Measurements from ENCODE around the gene COL4A5.

DNA sequence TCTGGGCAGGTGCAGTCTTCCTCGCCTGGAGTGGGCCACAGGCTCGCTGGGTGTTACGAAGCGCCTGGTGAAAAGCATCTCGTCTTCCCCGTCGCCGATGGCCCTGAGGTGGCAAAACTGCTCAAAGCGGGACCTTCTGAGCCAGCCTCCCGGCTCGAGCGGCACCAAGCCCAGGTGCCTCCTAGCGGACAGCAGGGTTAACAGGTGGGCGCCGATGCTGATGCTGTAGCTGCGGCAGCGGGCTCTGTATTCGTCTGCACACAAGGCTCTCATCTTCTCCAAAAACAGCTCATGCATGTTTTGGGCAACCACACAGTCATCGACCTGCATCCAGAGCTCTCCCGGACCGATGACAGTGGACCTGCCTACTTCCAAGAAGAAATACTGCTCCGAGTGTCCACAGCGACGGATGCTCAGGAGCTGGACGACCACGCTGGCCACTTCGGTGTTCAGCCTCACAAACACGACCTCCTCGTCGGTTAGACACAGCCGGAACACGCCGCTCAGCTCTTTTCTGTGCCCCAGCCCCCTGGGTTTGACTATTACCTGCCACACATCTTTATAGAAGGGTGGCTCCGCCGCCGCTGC, 295.5 kb downstream of the COL4A5 start:
- TF ChIP-seq POLR2AphosphoS5 (IDR thresholded peaks at IDR 0.05; ENCODE audit: low read depth, low read length) (no peak), POLR2A (IDR thresholded peaks at IDR 0.05; ENCODE audit: low read depth, low read length) (no peak)
